Gastroesophageal sphincter (tissue), 4 donors: ENCODE measurements around the gene PDE11A. TPM values are rescaled to one million over a fixed set of nuclear protein-coding genes. Genes with fewer than 3 reads are reported as not detected.

Experiments used
- ATAC-seq: fragments of 150-250 bp; one replicate; pipeline ENCODE4 v1.9.1; 2016; ENCODE audit warnings: mild to moderate bottlenecking, moderate library complexity
- H3K27ac ChIP-seq, 4 donors: fragments of 200-600 bp; sonication (generic) in 3 of 4; 1 replicate in 3 of 4; 2 replicates in 1 of 4; pipeline ENCODE4 v1.5.1; 2016 to 2019
- H3K27me3 ChIP-seq: fragments of 200-600 bp; sonication (generic); one replicate; pipeline ENCODE4 v1.5.1; 2019
- H3K36me3 ChIP-seq, 2 donors: fragments of 200-600 bp; sonication (generic); one replicate each; pipeline ENCODE4 v1.5.1; 2019; ENCODE audit warnings: control low read depth in 1 of 2
- H3K4me1 ChIP-seq, 3 donors: fragments of 200-600 bp; sonication (generic); 1 replicate in 2 of 3; 2 replicates in 1 of 3; pipeline ENCODE4 v1.5.1; 2016 to 2019; ENCODE audit warnings: control low read depth in 2 of 3
- H3K4me3 ChIP-seq, 2 donors: fragments of 200-600 bp; sonication (generic); one replicate each; pipeline ENCODE4 v1.5.1; 2019; ENCODE audit warnings: mild to moderate bottlenecking in 1 of 2, moderate library complexity in 1 of 2
- H3K9me3 ChIP-seq, 3 donors: fragments of 200-600 bp; sonication (generic); one replicate each; pipeline ENCODE4 v1.5.1; 2017 to 2019; ENCODE audit warnings: control low read depth in 2 of 3
- CTCF ChIP-seq, 4 experiments: fragments of 200-600 bp in 2 of 4; fragments of 450-650 bp in 2 of 4; sonication (generic) in 1 of 4; IDR thresholded peaks; one replicate each; pipeline ENCODE4 v1.5.1; 2017 to 2019; ENCODE audit warnings: antibody characterized with exemption in 4 of 4, mild to moderate bottlenecking in 2 of 4, moderate library complexity in 2 of 4
- EP300 ChIP-seq: sonication (generic); formaldehyde crosslinking; IDR thresholded peaks from one replicate; pipeline ENCODE4 v1.6.1; 2017; ENCODE audit warnings: antibody characterized with exemption, mild to moderate bottlenecking
- POLR2A ChIP-seq, 2 donors: fragments of 450-650 bp; IDR thresholded peaks; one replicate each; pipeline ENCODE4 v1.6.1; 2017; ENCODE audit warnings: antibody characterized with exemption in 2 of 2, mild to moderate bottlenecking in 2 of 2, moderate library complexity in 1 of 2
- POLR2AphosphoS5 ChIP-seq: sonication (generic); formaldehyde crosslinking; IDR thresholded peaks from one replicate; pipeline ENCODE4 v1.6.1; 2017; ENCODE audit warnings: antibody characterized with exemption
- WGBS, 2 donors: methylation state at CpG; one replicate each; pipeline ENCODE4 v1.1.5; 2018; ENCODE audit warnings: low coverage in 1 of 2; 5-methylcytosine and 5-hydroxymethylcytosine counted together
- total RNA-seq, 4 donors: library from RNA; depleted of rRNA; stranded (reverse); fragments of >200 nt; gene quantifications; one replicate each; pipeline ENCODE4 v1.1.0, GENCODE V29; 2016

Gene PDE11A
- total RNA-seq, 4 donors from 2014 or later: 0.13 to 1.9 (median 0.16) TPM; not detected in 1

- Histone ChIP-seq H3K27ac (no peak overlapping the region), H3K4me3 (no peak overlapping the region), H3K27me3 (no peaks in the 10 kb centered on the region), H3K9me3 (no peaks in the 10 kb centered on the region), H3K4me1 (peaks cover 0 to 8% (median 0%) of the 10 kb centered on the region in 3 donors), H3K36me3 (no peaks in the 10 kb centered on the region)
- 0 to 28% methylated on average over 1 to 2 of the region's 4 CpGs for WGBS, 2 donors
- ATAC-seq: no peak
- TF ChIP-seq POLR2A (IDR thresholded peaks at IDR 0.05) (no peak), EP300 (no peak), POLR2AphosphoS5 (no peak), CTCF (IDR thresholded peaks at IDR 0.05) (no peak)
Measured at GRCh38 chr2:177662895-177663294, 409.7 kb downstream of the PDE11A start.

DNA sequence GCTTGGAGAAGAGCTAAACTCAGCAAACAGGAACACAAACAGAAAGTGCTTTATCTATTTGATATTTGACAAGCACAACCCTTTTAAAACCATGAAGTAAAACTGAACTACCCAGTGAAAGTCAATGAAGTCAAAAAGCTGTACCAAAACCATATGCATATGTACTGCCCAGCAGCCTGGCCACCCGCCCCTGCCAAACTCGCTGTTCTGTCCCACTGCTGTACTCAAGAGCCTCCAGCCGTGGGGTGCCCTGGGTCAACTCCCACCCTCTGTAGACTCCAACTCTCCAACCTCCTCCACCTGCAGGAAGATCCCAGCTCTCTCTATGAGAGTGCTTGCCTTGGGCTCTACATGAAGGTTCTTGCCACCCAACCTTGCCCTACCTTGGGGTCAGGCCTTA is 411.8 kb downstream of the PDE11A start:
- Histone ChIP-seq H3K4me1 (peaks cover 0 to 8% (median 0%) of the 10 kb centered on the region in 3 donors), H3K9me3 (no peaks in the 10 kb centered on the region), H3K4me3 (no peak overlapping the region), H3K27me3 (no peaks in the 10 kb centered on the region), H3K27ac (no peak overlapping the region), H3K36me3 (no peaks in the 10 kb centered on the region)
- 81% methylated on average over 3 of the region's 3 CpGs; no CpG with 5 or more reads in 1 of the 2 donors for WGBS, 2 donors
- no peak for ATAC-seq
- TF ChIP-seq POLR2AphosphoS5 (no peak), CTCF (IDR thresholded peaks at IDR 0.05) (no peak), POLR2A (IDR thresholded peaks at IDR 0.05) (no peak), EP300 (no peak)

GRCh38 chr2:177658309-177658708 is 414.3 kb downstream of the PDE11A start:
- Histone ChIP-seq H3K27me3 (no peaks in the 10 kb centered on the region), H3K36me3 (no peaks in the 10 kb centered on the region), H3K4me3 (no peak overlapping the region), H3K9me3 (no peaks in the 10 kb centered on the region), H3K4me1 (peaks cover 0 to 6% (median 0%) of the 10 kb centered on the region in 3 donors), H3K27ac (no peak overlapping the region)
- ATAC-seq: no peak
- no peak for TF ChIP-seq CTCF (IDR thresholded peaks at IDR 0.05)
- no peak for TF ChIP-seq POLR2A (IDR thresholded peaks at IDR 0.05)

DNA sequence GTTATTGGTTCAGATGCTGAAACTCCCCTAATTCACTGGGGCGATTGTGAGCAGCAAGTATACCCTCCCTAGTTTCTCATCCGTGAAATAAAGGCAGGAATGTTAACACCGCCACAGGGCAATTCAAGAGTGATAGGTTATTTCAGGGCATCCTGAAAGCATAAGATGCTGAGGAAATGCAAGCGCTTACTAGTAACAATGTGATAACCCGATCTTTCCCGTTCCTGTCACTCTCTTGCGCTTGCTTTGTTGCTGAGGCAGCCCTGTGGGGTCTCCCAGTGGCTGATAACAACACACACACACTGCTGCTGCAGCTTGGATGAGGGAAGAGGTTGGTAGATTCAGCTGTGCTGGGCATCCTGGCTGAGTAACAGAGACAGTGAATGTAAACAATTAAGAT is 420.7 kb downstream of the PDE11A start:
- Histone ChIP-seq H3K27ac (no peak overlapping the region), H3K4me1 (no peaks in the 10 kb centered on the region), H3K27me3 (no peaks in the 10 kb centered on the region), H3K9me3 (no peaks in the 10 kb centered on the region), H3K36me3 (no peaks in the 10 kb centered on the region), H3K4me3 (no peak overlapping the region)
- TF ChIP-seq POLR2AphosphoS5 (no peak), CTCF (IDR thresholded peaks at IDR 0.05) (no peak), POLR2A (IDR thresholded peaks at IDR 0.05) (no peak)
- 49% methylated on average over 7 of the region's 7 CpGs; no CpG with 5 or more reads in 1 of the 2 donors for WGBS, 2 donors
- ATAC-seq: no peak

DNA sequence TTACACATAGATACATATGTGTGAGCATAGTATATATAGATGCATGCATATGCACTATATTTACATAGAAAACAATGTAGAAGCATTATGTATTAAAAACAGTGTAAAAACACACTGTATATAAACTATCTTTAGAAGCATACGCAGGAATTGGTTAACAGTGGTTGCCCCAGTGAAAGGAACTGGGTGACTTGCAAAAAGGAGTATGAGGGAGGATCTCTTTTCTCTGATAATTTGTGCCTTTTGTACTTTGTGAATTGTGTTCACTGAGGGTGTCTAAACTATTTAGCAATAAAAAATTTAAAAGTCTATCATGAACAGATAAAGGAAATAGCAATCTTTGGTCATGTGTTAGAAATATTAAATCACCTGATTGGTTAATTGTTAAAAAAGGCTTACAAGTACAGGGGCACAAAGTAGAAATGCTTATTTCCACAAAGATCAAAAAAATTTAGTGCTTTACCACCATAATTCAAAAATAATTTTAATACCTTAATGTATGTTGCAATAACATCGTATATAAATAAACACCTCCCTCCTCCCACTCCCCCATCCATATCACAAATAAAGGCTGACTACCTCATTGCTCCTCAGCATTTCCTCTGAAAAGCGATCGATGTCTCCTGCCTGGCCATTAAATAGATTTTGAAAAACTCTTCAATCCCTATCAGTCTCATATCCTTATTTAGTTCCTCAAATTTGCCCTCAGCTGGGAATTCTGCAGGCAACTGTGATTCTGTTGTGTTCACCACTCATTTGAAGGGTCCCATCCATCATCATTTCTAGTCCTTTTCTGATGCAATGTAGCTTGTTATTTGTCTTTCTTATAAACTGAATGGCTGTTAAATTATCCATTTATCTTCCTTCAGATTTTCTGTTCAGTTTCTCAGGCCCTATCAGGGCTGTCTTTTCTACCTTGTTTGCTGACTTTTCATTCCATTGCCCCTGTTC is 422.7 kb downstream of the PDE11A start:
- Histone ChIP-seq H3K27ac (no peak overlapping the region), H3K36me3 (no peaks in the 10 kb centered on the region), H3K9me3 (no peaks in the 10 kb centered on the region), H3K27me3 (no peaks in the 10 kb centered on the region), H3K4me3 (no peak overlapping the region), H3K4me1 (no peaks in the 10 kb centered on the region)
- TF ChIP-seq EP300: no peak
- TF ChIP-seq POLR2A (IDR thresholded peaks at IDR 0.05): no peak
- TF ChIP-seq CTCF (IDR thresholded peaks at IDR 0.05): no peak
- TF ChIP-seq POLR2AphosphoS5: no peak
- no peak for ATAC-seq
- WGBS, 2 donors: 60 to 71% methylated on average over 4 of the region's 4 CpGs
